Fibroblast of peridontal ligament (primary cell): Measurements from ENCODE around the gene ZNF337.
"Not testable (repeated sequence)": the region's sequence is repeated elsewhere in the genome, so short reads cannot be mapped to it uniquely, and the experiment has no call there.

ENCODE experiments used
- DNase-seq: peaks from one replicate; pipeline ENCODE4 v3.0.0-alpha.2; 2010; ENCODE audit errors: extremely low read depth

Gene ZNF337

GRCh38 chr20:25696371-25697131 lies at the start of gene ZNF337:
ZNF337 (minus strand) TSS chr20:25696853; CDS start chr20:25686417, 10,436 bp downstream.
- DNase-seq = peak; percentile 88

- no peak for DNase-seq
Observed at GRCh38 chr20:25745738-25746137, 49.1 kb upstream of the ZNF337 start.

GRCh38 chr20:25745100-25745499 lies 48.4 kb upstream of the ZNF337 start:
- no peak for DNase-seq

GRCh38 chr20:25744261-25744660 lies 47.6 kb upstream of the ZNF337 start:
- DNase-seq = no peak

GRCh38 chr20:25741088-25741487 lies 44.4 kb upstream of the ZNF337 start:
- DNase-seq = no peak

- no peak for DNase-seq
Observed at GRCh38 chr20:25739615-25740320, 43.1 kb upstream of the ZNF337 start.

GRCh38 chr20:25738198-25738597 lies 41.5 kb upstream of the ZNF337 start:
- peak; percentile 42 for DNase-seq

GRCh38 chr20:25733903-25734302 lies 37.2 kb upstream of the ZNF337 start:
- DNase-seq = no peak

- DNase-seq = no peak
Observed at GRCh38 chr20:25730862-25731261, 34.2 kb upstream of the ZNF337 start.

- no peak for DNase-seq
Observed at GRCh38 chr20:25726357-25726756, 29.7 kb upstream of the ZNF337 start.

- DNase-seq = no peak
Observed at GRCh38 chr20:25725639-25726038, 29.0 kb upstream of the ZNF337 start.

GRCh38 chr20:25723975-25724374 lies 27.3 kb upstream of the ZNF337 start:
- DNase-seq = no peak

GRCh38 chr20:25720285-25720684 lies 23.6 kb upstream of the ZNF337 start:
- no peak for DNase-seq

- not testable (repeated sequence) for DNase-seq
Observed at GRCh38 chr20:25718896-25719809, 22.5 kb upstream of the ZNF337 start.

- no peak for DNase-seq
Observed at GRCh38 chr20:25707695-25708094, 11.0 kb upstream of the ZNF337 start.

- no peak for DNase-seq
Observed at GRCh38 chr20:25706793-25707192, 10.1 kb upstream of the ZNF337 start.

- DNase-seq = no peak
Observed at GRCh38 chr20:25705830-25706351, 9.2 kb upstream of the ZNF337 start.

GRCh38 chr20:25704303-25704702 lies 7.7 kb upstream of the ZNF337 start:
- not testable (repeated sequence) for DNase-seq

GRCh38 chr20:25700835-25701234 lies 4.2 kb upstream of the ZNF337 start:
- not testable (repeated sequence) for DNase-seq

GRCh38 chr20:25699914-25700313 lies 3.3 kb upstream of the ZNF337 start:
- peak; percentile 12 for DNase-seq

GRCh38 chr20:25697132-25697446 lies 436 bp upstream of the ZNF337 start:
- no peak for DNase-seq
